ENCODE data around the gene CBARP.
"Not testable (repeated sequence)": the region's sequence is repeated elsewhere in the genome, so short reads cannot be mapped to it uniquely, and the experiment has no call there.

Gene CBARP

DNA sequence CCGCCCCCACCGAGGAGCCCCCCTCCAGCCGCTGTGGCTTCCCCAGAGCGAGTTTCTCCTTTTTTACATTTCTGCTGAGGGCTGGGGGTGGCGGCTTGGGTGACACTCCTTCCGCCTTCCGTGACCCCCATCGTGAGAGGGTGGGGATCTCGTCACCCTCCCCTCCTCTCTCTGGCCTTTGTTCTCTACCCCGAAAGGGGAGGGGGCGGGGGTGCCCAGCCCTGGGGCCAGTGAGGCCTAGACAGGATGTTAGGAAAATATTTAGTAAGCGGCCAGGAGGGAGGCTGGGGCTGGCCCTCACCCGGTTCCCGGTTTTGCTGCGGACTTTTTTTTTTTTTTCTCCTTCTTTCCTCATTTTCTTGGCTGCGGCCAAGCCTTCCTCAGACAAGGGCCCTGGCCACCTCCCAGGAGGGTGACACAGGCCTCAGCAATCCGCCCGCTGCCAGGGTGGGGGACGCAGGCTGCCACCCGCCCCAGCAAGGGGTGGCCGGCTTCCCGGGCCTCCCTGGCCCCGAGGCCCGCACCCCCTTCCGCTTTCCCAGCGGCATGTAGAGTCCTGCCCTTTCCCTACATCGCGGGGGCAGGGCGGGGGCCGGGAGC lies 14.5 kb upstream of the CBARP start:
- DNase-seq: no peak

- DNase-seq: peak; percentile 76
Measured at GRCh38 chr19:1251330-1252220, 13.8 kb upstream of the CBARP start.

GRCh38 chr19:1250437-1251260 lies 12.8 kb upstream of the CBARP start:
- DNase-seq: peak; percentile 91

GRCh38 chr19:1249990-1250436 lies 12.2 kb upstream of the CBARP start:
- no peak for DNase-seq

- DNase-seq: peak; percentile 92
Measured at GRCh38 chr19:1249298-1249989, 11.6 kb upstream of the CBARP start.

DNA sequence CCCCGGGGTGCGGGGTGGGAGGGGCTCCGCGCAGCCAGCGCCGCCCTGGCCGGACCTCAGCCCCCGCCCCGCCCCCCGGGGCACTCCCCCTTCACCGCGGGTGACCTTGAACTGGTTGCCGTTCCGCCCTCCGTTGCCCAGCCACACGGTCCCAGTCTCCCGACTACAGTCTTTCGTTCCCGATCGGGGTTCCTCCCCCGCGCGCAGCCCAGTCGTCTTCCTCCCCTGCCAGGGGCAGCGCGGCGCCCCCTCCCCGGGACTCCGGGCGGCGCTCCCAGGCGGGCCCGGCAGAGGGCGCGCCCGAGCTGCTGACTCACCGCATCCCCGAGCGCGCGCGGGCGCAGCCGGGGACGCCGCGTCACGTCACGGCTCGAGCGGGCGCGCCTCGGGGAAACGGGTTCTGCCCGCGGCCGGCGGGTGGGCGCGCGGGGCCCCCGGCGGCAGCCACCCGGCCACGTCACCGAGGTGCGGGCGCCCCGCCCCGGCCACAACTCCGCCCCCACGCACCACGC lies 11.0 kb upstream of the CBARP start:
- peak; percentile 77 for DNase-seq

DNA sequence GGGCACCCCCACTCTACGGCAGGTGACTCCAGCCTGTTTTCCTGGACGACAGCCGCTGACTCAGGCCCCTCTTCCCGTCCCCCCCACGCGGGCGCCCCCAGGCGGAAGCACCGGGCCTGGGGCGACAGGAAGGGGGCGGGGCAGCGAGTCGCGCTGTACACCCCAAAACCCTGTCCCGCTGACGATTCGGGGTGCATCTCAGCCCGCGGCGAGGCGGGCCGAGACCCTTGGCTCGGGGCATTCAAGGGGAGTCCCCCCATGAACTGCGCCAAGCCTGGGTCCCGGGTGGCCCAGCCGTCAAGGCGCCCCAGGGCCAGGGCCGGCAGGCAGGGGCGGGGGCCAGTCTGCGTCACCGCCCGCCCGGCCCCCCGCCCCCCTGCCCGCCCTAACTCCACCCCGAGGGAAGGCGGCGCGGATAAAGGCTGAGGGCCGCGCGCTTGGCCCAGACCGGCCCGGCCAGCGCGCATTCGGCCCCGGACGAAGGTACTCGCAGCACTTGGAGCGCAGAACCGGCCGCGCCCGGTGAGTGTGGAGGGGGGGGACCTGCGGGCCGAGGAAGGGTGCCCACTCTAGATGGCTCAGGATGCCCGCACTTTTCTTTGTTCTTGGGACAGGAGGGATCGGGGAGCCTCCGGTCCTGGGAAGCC lies 10.5 kb upstream of the CBARP start, which contains the start of gene MIDN:
Gene MIDN, plus strand, starts transcription at position 445 of the 647 bp plus-strand sequence. CDS start 1,714 bp downstream, outside the sequence.
- peak; percentile 77 for DNase-seq

DNA sequence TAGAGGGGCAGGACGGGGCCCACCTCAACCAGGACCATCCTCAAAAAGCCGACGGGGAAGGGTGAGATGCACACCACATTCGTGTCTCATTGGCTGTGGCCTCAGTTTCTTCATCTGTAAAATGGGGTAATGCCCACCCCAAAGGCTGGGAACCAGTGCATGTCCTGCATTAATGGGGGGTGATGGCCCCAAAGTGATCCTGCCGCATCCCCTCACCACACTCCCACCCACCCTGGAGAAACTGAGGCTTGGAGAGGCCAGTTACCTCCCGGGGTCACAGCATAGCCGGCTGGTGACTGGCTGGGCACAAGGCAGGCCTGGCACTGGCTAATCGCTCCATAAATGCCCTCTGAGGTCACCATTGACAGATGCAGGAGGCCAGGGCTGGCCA lies 9.9 kb upstream of the CBARP start:
- DNase-seq: no peak

DNA sequence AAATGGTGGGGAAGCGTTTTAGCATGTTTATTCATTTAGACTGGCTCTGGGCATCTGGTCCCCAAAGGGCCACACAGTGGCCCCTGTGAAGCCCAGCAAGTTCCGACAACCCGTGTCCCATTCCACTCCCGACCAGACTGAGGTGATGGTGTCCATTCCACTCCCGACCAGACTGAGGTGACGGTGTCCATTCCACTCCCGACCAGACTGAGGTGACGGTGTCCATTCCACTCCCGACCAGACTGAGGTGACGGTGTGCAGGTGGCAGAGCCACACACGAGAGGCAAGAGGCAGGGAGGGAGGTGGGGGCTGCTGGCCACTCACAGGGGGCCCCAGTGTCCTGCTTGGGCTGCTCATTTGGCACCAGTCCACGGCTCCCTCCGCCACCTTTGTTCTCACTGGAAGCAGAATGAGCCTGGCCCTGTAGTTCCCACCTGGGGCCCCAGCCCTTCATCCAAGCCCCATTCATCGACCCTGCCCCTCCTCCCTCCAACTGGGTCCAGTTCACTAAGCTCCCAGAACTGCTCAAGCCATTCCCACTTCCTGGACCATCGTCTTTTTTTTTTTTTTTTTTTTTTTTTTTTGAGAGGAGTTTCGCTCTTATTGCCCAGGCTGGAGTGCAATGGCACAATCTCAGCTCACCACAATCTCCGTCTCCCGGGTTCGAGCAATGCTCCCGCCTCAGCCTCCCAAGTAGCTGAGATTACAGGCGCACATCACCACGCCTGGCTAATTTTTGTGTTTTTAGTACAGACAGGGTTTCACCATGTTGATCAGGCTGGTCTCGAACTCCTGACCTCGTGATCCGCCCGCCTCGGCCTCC lies 8.7 kb upstream of the CBARP start:
- not testable (repeated sequence) for DNase-seq

DNA sequence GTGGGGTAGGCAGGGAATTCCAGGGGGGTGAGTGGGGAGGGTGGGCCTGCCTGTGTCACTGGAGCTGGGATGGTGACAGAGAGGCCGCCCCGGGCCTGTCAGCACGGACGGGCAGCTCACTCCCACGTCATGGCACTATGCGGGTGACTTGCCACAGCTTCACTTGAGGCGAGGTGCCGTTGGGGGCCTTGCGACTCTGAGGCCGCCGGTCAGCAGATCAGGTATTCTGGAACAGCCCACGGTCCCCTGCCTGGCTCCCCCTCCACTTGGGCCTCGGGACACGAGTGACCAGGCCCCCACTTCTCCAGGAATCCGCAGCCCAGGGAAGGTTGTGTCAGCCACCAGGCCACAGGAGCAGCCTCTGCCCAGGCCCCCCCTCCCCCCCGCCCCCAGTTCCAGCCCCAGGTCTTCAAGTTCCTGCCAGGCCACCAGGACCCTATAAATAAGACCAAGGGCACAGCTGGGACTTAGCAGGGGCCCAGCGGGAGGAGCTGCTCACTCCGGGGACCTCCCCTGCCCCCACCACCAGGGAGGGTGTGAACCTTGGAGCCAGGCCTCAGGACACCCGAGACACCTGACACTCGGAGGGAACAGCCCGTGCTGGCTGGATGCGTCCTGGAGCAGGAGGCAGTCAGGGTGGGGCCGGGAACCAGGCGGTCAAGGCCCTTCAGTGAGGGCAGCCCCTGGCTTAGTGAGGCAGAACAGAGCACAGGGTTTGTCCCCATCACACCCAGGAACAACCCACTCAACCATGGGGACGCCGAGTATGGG lies 7.9 kb upstream of the CBARP start:
- peak; percentile 26 for DNase-seq

DNA sequence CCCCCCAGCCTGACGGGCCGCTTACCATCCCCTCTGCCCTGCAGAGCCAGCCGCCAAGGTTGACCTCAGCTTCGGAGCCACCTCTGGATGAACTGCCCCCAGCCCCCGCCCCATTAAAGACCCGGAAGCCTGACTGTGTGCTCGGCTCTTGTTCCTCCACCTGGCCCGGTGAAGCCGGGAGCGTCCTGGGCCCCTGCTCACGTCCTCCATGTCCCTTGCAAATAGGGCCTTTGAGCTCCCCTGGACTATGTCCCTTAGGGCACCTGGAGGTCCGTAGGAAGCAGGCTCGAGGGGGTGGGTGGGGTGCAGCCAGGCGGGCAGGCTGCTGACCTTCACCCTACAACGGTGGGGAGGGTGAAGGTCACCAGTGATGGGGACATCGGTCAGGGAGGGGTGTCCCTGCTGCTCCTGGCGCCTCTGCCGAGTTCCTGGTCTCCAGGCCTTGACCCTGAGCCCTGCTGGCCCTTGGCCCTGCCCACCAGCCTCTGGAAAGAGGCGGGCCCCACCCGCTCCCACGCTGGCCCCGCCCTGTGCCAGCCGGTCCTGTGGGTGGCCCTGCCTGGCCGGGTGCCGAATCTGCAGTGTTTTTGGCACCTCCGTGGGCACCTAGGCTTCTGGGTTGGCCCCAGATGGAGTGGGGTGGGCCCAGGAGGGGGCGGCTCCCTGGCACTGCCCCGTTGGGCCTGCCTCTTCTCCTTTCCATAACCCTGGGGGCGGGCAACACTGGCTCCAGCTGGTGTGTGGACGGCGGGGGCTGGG lies 7.1 kb upstream of the CBARP start:
- DNase-seq: no peak

- DNase-seq: peak; percentile 81
Measured at GRCh38 chr19:1243768-1244692, 6.2 kb upstream of the CBARP start.

GRCh38 chr19:1241417-1242095 lies 3.8 kb upstream of the CBARP start, which contains the start of gene ATP5F1D:
TSS of gene ATP5F1D (plus strand) at chr19:1241751. CDS start at chr19:1241851, 100 bp downstream.
- peak; percentile 94 for DNase-seq

- DNase-seq: peak; percentile 23
Measured at GRCh38 chr19:1240925-1241324, 3.1 kb upstream of the CBARP start.

DNA sequence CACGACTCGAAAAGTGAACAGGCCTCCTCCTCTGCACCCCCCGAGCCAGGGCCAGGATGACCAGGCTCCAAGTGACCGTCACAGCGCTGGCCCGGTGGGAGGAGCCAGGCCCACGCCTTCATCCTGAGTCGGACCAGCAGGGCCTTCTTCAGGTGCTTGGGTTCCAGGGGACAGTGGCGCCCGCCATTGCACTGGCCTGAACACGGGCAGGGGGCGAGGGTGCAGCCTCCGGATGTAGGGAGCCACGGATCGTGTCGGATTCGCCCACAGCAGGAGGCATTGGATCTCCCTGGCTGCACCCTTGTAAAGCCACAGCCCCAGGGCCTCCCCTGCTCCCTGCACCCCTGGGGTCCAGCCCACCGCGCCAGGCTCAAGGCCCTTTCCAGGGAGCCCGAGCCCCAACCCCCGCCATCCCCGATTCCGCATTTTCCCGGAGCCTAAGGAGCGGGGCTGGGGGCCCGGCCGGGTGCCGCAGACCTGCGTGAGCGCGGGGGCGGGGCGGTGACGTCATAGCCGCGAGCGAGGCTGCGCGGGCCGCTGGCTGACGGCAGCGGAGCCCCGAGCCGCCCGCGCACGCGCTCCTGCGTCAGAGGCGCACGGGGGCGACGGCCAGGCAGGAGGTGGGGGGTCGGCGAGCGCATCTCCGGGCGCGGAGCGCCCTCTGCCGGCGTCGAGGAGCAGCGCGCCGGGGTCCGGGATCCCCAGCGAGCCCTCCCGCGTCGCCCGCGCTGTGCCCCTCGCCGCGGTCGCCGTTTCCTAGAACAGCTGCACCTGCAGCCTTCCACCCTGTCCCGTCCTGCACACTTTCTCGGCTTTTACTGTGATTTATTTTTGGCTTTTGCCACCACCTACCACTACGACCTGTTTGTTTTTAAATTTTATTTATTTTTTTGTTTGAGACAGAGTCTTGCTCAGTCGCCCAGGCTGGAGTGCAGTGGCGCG lies 2.3 kb upstream of the CBARP start:
- DNase-seq: peak; percentile 89

DNA sequence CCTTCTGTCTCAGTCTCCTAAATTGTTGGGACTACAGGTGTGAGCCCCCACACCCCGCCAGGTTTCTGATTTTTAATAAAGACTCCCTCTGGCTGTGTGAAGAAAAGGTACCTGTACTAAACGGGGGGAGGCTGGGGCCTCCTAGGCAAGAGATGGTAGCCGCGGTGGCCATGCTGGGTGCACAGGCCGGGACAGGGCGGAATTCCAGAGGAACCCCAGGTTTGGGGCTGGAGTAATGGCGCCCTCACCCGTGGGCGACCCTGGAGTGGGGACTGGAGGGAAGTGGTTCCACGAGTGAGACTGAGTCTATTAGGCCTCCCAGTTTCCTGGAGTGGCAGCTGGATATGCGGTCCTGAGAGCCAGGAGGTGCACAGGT lies 1.6 kb upstream of the CBARP start:
- no peak for DNase-seq

All from NCI-H82 (cell line).